ENCODE results near the gene MEIS1.

MEIS1 gene

GRCh38 chr2:66587216-66587615, 152.3 kb downstream of the MEIS1 start:
- no peak for DNase-seq

GRCh38 chr2:66594001-66594400, 159.1 kb downstream of the MEIS1 start:
- no peak for DNase-seq

- no peak for DNase-seq
Observed at GRCh38 chr2:66595556-66595955, 160.6 kb downstream of the MEIS1 start.

- DNase-seq = no peak
Observed at GRCh38 chr2:66596256-66596655, 161.3 kb downstream of the MEIS1 start.

GRCh38 chr2:66601624-66602023, 166.7 kb downstream of the MEIS1 start:
- no peak for DNase-seq

GRCh38 chr2:66602341-66602740, 167.4 kb downstream of the MEIS1 start:
- no peak for DNase-seq

GRCh38 chr2:66604326-66604725, 169.4 kb downstream of the MEIS1 start:
- DNase-seq = no peak

GRCh38 chr2:66604976-66605375, 170.1 kb downstream of the MEIS1 start:
- no peak for DNase-seq

- DNase-seq = no peak
Observed at GRCh38 chr2:66607152-66607551, 172.2 kb downstream of the MEIS1 start.

All from cortex of kidney (tissue), 1 donor.